ACC112 (cell line): Measurements from ENCODE around the gene SYNC.
"Not testable (repeated sequence)": the region's sequence is repeated elsewhere in the genome, so short reads cannot be mapped to it uniquely, and the experiment has no call there.

Source experiments
- H2AFZ ChIP-seq: fragments of 200-600 bp; sonication (generic); one replicate; pipeline ENCODE4 v1.6.0; 2017; ENCODE audit warnings: antibody characterized with exemption, low read length; ENCODE audit not compliant: unreplicated experiment
- H3K27ac ChIP-seq: fragments of 200-600 bp; sonication (generic); 2 replicates; pipeline ENCODE4 v1.5.1; 2014; ENCODE audit warnings: low read depth, mild to moderate bottlenecking, antibody characterized with exemption, low read length, moderate library complexity
- H3K27me3 ChIP-seq: fragments of 200-600 bp; sonication (generic); 2 replicates; pipeline ENCODE4 v1.6.1; 2014; ENCODE audit warnings: mild to moderate bottlenecking, antibody characterized with exemption, low read length, moderate library complexity, mixed read lengths; ENCODE audit not compliant: insufficient read depth
- H3K36me3 ChIP-seq: fragments of 200-600 bp; sonication (generic); 2 replicates; pipeline ENCODE4 v1.6.1; 2016; ENCODE audit warnings: mild to moderate bottlenecking, antibody characterized with exemption, low read length, moderate library complexity, mixed read lengths; ENCODE audit not compliant: insufficient read depth
- H3K4me1 ChIP-seq: fragments of 200-600 bp; sonication (generic); one replicate; pipeline ENCODE4 v1.6.1; 2016; ENCODE audit warnings: low read length, mixed read lengths; ENCODE audit not compliant: insufficient read depth, unreplicated experiment, control insufficient read depth
- H3K4me3 ChIP-seq: fragments of 200-600 bp; sonication (generic); 2 replicates; pipeline ENCODE4 v1.5.1; 2014; ENCODE audit warnings: mild to moderate bottlenecking, low read depth, low read length
- H3K79me2 ChIP-seq: fragments of 200-600 bp; sonication (generic); one replicate; pipeline ENCODE4 v1.6.0; 2016; ENCODE audit warnings: low read length; ENCODE audit not compliant: control insufficient read depth, unreplicated experiment, insufficient read depth

SYNC gene

DNA sequence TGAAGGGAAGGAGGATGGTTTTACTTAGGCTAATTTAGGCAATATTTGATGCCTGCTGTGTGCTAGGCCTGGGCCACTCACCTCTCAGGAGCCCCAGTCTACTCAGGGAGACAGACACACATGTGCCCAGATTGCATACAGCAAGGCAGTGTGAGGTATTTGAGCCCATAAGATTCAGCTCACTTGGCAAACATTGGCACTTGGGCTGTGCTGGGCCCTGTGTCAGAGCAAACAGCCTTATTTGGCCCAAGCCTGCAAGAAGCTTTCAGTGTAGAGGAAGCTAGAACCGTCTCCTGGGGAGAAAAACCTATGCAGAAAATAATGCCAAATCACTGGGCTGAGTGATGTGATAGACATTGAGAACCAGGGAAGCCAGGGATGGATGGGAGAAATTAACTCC is 3.9 kb upstream of the SYNC start:
- Histone ChIP-seq H3K36me3 (no peaks in the 10 kb centered on the region), H3K4me3 (no peak overlapping the region), H3K27ac (no peak overlapping the region), H3K79me2 (peaks cover 7% of the 10 kb centered on the region), H2AFZ (no peak overlapping the region), H3K4me1 (peaks cover 18% of the 10 kb centered on the region), H3K27me3 (no peaks in the 10 kb centered on the region)

DNA sequence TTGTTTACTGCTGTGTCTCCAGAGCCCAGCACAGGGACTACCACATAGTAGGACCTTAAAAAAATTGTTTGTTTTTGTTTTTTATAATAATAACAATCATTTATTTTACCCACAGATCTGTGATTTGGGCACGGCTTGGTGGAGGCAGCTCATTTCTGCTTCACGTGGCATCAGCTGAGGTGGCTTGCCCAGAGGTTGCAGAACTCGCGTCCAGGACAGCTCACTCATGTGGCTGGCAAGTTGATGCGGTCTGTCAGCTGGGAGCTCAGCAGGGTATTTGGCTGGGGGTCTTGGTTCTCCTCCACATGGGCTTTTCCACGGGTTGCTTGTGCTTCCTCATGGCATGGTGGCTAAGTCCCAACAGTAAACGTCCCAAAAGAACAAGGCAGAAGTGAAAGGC is 2.9 kb upstream of the SYNC start:
- H3K4me1 ChIP-seq = peaks cover 20% of the 10 kb centered on the region
- no peak overlapping the region for H3K27ac ChIP-seq

GRCh38 chr1:32703479-32704291 is 1.1 kb upstream of the SYNC start:
- Histone ChIP-seq H3K4me1 (peaks cover 23% of the 10 kb centered on the region), H3K27me3 (no peaks in the 10 kb centered on the region), H3K79me2 (peaks cover 12% of the 10 kb centered on the region), H3K27ac (peak overlapping the region; percentile 95), H3K36me3 (no peaks in the 10 kb centered on the region), H3K4me3 (peak overlapping the region; percentile 95), H2AFZ (peak overlapping the region; percentile 79)

More for the DNA sequence above, 2.9 kb upstream of the SYNC start:
- Histone ChIP-seq H3K36me3 (no peaks in the 10 kb centered on the region), H2AFZ (no peak overlapping the region), H3K27me3 (no peaks in the 10 kb centered on the region), H3K79me2 (peaks cover 7% of the 10 kb centered on the region), H3K4me3 (no peak overlapping the region)

GRCh38 chr1:32701951-32702598 is 495 bp downstream of the SYNC start:
- Histone ChIP-seq H3K27me3 (no peaks in the 10 kb centered on the region), H2AFZ (no peak overlapping the region), H3K27ac (peak overlapping the region; percentile 95), H3K4me1 (peaks cover 23% of the 10 kb centered on the region), H3K4me3 (peak overlapping the region; percentile 95), H3K79me2 (peaks cover 12% of the 10 kb centered on the region), H3K36me3 (no peaks in the 10 kb centered on the region)

DNA sequence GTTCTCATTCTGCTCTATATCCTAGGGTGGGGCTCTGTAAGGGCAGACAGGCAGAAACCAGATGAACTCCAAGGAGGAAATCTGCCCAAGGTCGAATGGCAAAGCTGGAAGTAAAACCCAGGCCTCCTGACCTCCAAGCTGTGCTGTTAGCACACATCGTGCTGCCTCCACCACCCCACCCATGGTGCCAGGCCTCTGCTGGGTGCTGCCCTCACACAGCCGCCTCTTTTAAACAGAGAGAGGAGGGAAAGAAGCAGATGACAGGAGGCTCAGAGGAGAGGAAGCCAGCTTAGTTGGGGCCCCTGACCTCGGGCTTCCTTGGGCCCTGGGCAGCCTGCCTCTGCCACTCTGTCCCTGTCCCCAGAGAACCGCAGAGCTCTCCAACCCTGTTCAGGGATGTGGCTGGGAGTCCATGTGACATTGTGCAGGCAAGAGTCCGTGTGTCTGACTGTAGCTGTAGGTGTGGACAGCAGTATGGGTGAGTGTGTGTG is 1.1 kb downstream of the SYNC start:
- Histone ChIP-seq H3K4me1 (peaks cover 23% of the 10 kb centered on the region), H3K36me3 (no peaks in the 10 kb centered on the region), H3K79me2 (peaks cover 12% of the 10 kb centered on the region), H3K4me3 (peak overlapping the region; percentile 95), H3K27ac (peak overlapping the region; percentile 95), H3K27me3 (no peaks in the 10 kb centered on the region), H2AFZ (no peak overlapping the region)

DNA sequence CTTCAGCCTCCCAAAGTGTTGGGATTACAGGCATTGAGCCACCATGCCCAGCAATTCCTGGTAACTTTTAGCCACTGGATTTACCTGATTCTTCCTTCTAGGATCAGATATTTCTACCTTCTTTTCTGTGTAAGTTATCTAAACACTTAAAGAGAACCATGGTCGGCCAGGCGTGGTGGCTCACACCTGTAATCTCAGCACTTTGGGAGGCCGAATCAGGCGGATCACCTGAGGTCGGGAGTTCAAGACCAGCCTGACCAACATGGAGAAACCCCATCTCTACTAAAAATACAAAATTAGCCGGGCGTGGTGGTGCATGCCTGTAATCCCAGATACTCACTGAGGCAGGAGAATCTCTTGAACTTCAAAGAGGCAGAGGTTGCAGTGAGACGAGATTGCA is 5.6 kb downstream of the SYNC start:
- not testable (repeated sequence) for H3K27ac ChIP-seq, H3K36me3 ChIP-seq, H3K27me3 ChIP-seq, H2AFZ ChIP-seq, H3K4me3 ChIP-seq
- peaks cover 13% of the 10 kb centered on the region for H3K79me2 ChIP-seq
- H3K4me1 ChIP-seq = peaks cover 24% of the 10 kb centered on the region

- Histone ChIP-seq H3K4me1 (peaks cover 17% of the 10 kb centered on the region), H3K27me3 (no peaks in the 10 kb centered on the region), H3K27ac (no peak overlapping the region; the same call in 1 of the 2 replicates), H3K79me2 (peaks cover 9% of the 10 kb centered on the region), H3K4me3 (no peak overlapping the region), H3K36me3 (0 out of 2 replicates have a peak, but pooled peaks cover 3% of the 10 kb centered on the region), H2AFZ (no peak overlapping the region)
Measured at GRCh38 chr1:32696041-32696440, 6.5 kb downstream of the SYNC start.

GRCh38 chr1:32695098-32695904 is 7.3 kb downstream of the SYNC start:
- H3K36me3 ChIP-seq = 0 out of 2 replicates have a peak, but pooled peaks cover 3% of the 10 kb centered on the region
- H3K79me2 ChIP-seq = peaks cover 9% of the 10 kb centered on the region
- H2AFZ ChIP-seq = no peak overlapping the region
- peaks cover 17% of the 10 kb centered on the region for H3K4me1 ChIP-seq
- peak overlapping the region; percentile 22 for H3K27ac ChIP-seq
- H3K27me3 ChIP-seq = no peaks in the 10 kb centered on the region
- no peak overlapping the region for H3K4me3 ChIP-seq

GRCh38 chr1:32693455-32694174 is 9.0 kb downstream of the SYNC start:
- H3K79me2 ChIP-seq = peaks cover 4% of the 10 kb centered on the region
- H3K36me3 ChIP-seq = 0 out of 2 replicates have a peak, but pooled peaks cover 3% of the 10 kb centered on the region
- no peak overlapping the region for H3K27ac ChIP-seq
- no peak overlapping the region for H3K4me3 ChIP-seq
- H3K27me3 ChIP-seq = no peaks in the 10 kb centered on the region
- no peak overlapping the region for H2AFZ ChIP-seq
- peaks cover 13% of the 10 kb centered on the region for H3K4me1 ChIP-seq

DNA sequence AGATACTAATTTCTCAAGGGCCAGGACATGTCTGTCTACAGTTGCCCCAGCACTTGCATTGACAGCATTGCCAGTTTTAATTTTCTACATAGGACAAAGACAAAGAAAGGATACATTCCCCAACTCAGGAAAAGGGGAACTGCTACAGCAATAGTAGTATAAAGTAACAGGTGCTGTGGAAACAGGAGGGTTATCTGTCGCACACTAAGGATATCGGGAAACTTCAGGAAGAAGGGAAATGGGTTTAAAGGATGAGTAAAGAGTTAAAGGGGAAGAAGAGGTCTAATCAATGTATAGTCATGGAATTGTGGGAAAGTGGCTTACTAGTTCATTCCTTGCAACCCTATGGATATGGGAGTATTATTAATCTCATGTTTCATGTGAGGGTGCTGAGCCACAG is 16.2 kb downstream of the SYNC start:
- H3K79me2 ChIP-seq = peaks cover 3% of the 10 kb centered on the region

More for the DNA sequence above, 16.2 kb downstream of the SYNC start:
- Histone ChIP-seq H3K36me3 (peaks cover 13% of the 10 kb centered on the region), H3K27me3 (no peaks in the 10 kb centered on the region), H3K4me1 (no peaks in the 10 kb centered on the region), H2AFZ (no peak overlapping the region), H3K4me3 (no peak overlapping the region), H3K27ac (no peak overlapping the region)
